Neuronal stem cell (in vitro differentiated cells): ENCODE data around the gene SSBP2.

Experiments
- DNase-seq: peaks from one replicate; pipeline ENCODE4 v3.0.0-alpha.2; 2013; ENCODE audit warnings: low spot score
- H2AFZ ChIP-seq: one replicate; pipeline ENCODE4 v1.6.1; 2013; ENCODE audit warnings: mild to moderate bottlenecking, low read length, inconsistent platforms
- H2AK5ac ChIP-seq: 2 replicates; pipeline ENCODE4 v1.6.1; 2013; ENCODE audit warnings: low read depth, mild to moderate bottlenecking, inconsistent platforms, low read length, moderate library complexity, mixed read lengths
- H2BK120ac ChIP-seq: 2 replicates; pipeline ENCODE4 v1.6.1; 2013; ENCODE audit warnings: low read depth, mild to moderate bottlenecking, inconsistent platforms, low read length, moderate library complexity, mixed read lengths
- H2BK12ac ChIP-seq: one replicate; pipeline ENCODE4 v1.6.1; 2013; ENCODE audit warnings: low read length, inconsistent platforms
- H2BK15ac ChIP-seq: 2 replicates; pipeline ENCODE4 v1.6.1; 2013; ENCODE audit warnings: mild to moderate bottlenecking, low read length, inconsistent platforms, mixed read lengths
- H2BK5ac ChIP-seq: one replicate; pipeline ENCODE4 v1.6.1; 2013; ENCODE audit warnings: inconsistent platforms, mild to moderate bottlenecking, low read length, moderate library complexity
- H3K14ac ChIP-seq: one replicate; pipeline ENCODE4 v1.6.1; 2013; ENCODE audit warnings: low read length, inconsistent platforms
- H3K18ac ChIP-seq: 2 replicates; pipeline ENCODE4 v1.6.1; 2013; ENCODE audit warnings: low read length, inconsistent platforms
- H3K23ac ChIP-seq: 2 replicates; pipeline ENCODE4 v1.6.1; 2013; ENCODE audit warnings: low read depth, mild to moderate bottlenecking, mixed read lengths, low read length, inconsistent platforms; ENCODE audit not compliant: poor library complexity
- H3K27ac ChIP-seq: replicated peaks from 3 replicates; pipeline ENCODE4 v1.5.1; 2013; ENCODE audit warnings: low read length, inconsistent platforms
- H3K27me3 ChIP-seq, 3 experiments: 2 replicates each; pipeline ENCODE4 v1.6.1; 2013; ENCODE audit warnings: low read length in 3 of 3, mild to moderate bottlenecking in 2 of 3, inconsistent platforms in 1 of 3, low read depth in 1 of 3, mixed read lengths in 1 of 3, moderate library complexity in 1 of 3; ENCODE audit not compliant: control insufficient read depth in 3 of 3, insufficient read depth in 3 of 3
- H3K36me3 ChIP-seq, 2 donors: replicated peaks in 1 of 2; 2 replicates each; pipeline ENCODE4 v1.6.1; 2013; ENCODE audit warnings: low read length in 2 of 2; ENCODE audit not compliant: control insufficient read depth in 2 of 2, insufficient read depth in 2 of 2
- H3K4ac ChIP-seq: 2 replicates; pipeline ENCODE4 v1.6.1; 2013; ENCODE audit warnings: inconsistent platforms, mild to moderate bottlenecking, low read length, moderate library complexity
- H3K4me1 ChIP-seq, 2 donors: 1 replicate in 1 of 2; 2 replicates in 1 of 2; pipeline ENCODE4 v1.6.1; 2013; ENCODE audit warnings: low read length in 2 of 2, low read depth in 1 of 2; ENCODE audit not compliant: control insufficient read depth in 2 of 2, insufficient read depth in 1 of 2
- H3K4me2 ChIP-seq: one replicate; pipeline ENCODE4 v1.6.1; 2013; ENCODE audit warnings: mild to moderate bottlenecking, low read length, inconsistent platforms; ENCODE audit not compliant: insufficient read depth, poor library complexity, severe bottlenecking
- H3K4me3 ChIP-seq, 2 donors: 2 replicates each; pipeline ENCODE4 v1.5.1; 2013; ENCODE audit warnings: low read length in 2 of 2, mild to moderate bottlenecking in 2 of 2, inconsistent platforms in 1 of 2, moderate library complexity in 1 of 2
- H3K79me1 ChIP-seq: one replicate; pipeline ENCODE4 v1.6.1; 2013; ENCODE audit warnings: low read depth, mild to moderate bottlenecking, inconsistent platforms, low read length, moderate library complexity
- H3K9ac ChIP-seq: one replicate; pipeline ENCODE4 v1.6.1; 2013; ENCODE audit warnings: mild to moderate bottlenecking, low read depth, low read length, inconsistent platforms; ENCODE audit not compliant: poor library complexity
- H3K9me3 ChIP-seq, 2 donors: replicated peaks in 1 of 2; 2 replicates each; pipeline versions ENCODE3 to v1.6.1; 2013; ENCODE audit warnings: low read length in 2 of 2, mild to moderate bottlenecking in 2 of 2, inconsistent platforms in 1 of 2, low read depth in 1 of 2, mixed read lengths in 1 of 2, moderate library complexity in 1 of 2; ENCODE audit not compliant: control insufficient read depth in 2 of 2, insufficient read depth in 1 of 2
- H4K8ac ChIP-seq: one replicate; pipeline ENCODE4 v1.6.1; 2013; ENCODE audit warnings: low read depth, mild to moderate bottlenecking, inconsistent platforms, low read length, moderate library complexity
- H4K91ac ChIP-seq: one replicate; pipeline ENCODE4 v1.6.1; 2013; ENCODE audit warnings: low read length, low read depth, mild to moderate bottlenecking, inconsistent platforms; ENCODE audit not compliant: poor library complexity
- WGBS, 2 donors: extraction: QIAGEN DNeasy Blood & Tissue Kit; methylation state at CpG; one replicate each; pipeline ENCODE4 v1.1.7; 2013; ENCODE audit warnings: missing lambda C conversion rate in 2 of 2, mixed read lengths in 1 of 2; ENCODE audit not compliant: insufficient read length in 2 of 2, insufficient replicate concordance in 1 of 2; ENCODE audit errors: extremely low coverage in 2 of 2; 5-methylcytosine and 5-hydroxymethylcytosine counted together

The SSBP2 gene

GRCh38 chr5:81389025-81389424, 361.9 kb downstream of the SSBP2 start:
- no peak overlapping the region for H4K8ac ChIP-seq
- no peak overlapping the region for H3K23ac ChIP-seq
- no peaks in the 10 kb centered on the region for H3K9me3 ChIP-seq
- peaks cover 0 to 4% (median 0%) of the 10 kb centered on the region in 3 experiments for H3K27me3 ChIP-seq
- H2BK15ac ChIP-seq: no peak overlapping the region
- no peak overlapping the region for H4K91ac ChIP-seq
- no peak overlapping the region for H3K18ac ChIP-seq
- H2BK5ac ChIP-seq: no peak overlapping the region
- H3K4me3 ChIP-seq: no peak overlapping the region
- H3K4ac ChIP-seq: no peak overlapping the region
- H2AFZ ChIP-seq: no peak overlapping the region
- H3K4me1 ChIP-seq: peaks cover 0 to 6% of the 10 kb centered on the region in 2 donors
- no peak overlapping the region for H3K14ac ChIP-seq
- H3K27ac ChIP-seq: no peak overlapping the region
- no peaks in the 10 kb centered on the region for H3K36me3 ChIP-seq
- H2BK120ac ChIP-seq: no peak overlapping the region
- DNase-seq: no peak
- H2AK5ac ChIP-seq: no peak overlapping the region
- no peaks in the 10 kb centered on the region for H3K79me1 ChIP-seq
- no peak overlapping the region for H3K9ac ChIP-seq
- H3K4me2 ChIP-seq: no peak overlapping the region
- no peak overlapping the region for H2BK12ac ChIP-seq

DNA sequence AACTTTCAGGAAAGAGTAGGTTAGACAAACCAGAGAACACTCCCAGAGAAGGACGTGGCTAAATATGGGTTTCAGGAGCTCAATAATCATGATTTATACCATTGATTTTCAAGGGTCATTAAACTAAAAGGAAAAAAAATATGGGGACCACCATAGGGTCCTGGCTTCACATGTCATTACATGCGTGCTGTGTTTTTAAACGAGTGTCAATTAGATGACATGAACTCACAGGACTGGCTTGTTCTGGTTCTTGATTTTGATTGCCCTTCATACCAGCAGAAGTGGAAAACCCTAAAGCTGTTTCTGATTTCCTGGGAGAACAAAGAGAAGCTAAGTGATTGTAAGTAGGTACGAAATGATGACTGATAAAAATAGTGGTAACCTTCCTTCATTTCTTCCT, 362.7 kb downstream of the SSBP2 start:
- no peak overlapping the region for H4K8ac ChIP-seq
- no peak overlapping the region for H2BK15ac ChIP-seq
- WGBS, 2 donors: no CpG with 5 or more reads among the region's 4 CpGs
- no peak for DNase-seq
- H4K91ac ChIP-seq: no peak overlapping the region
- H3K4ac ChIP-seq: no peak overlapping the region
- no peak overlapping the region for H3K4me2 ChIP-seq
- no peak overlapping the region for H3K27ac ChIP-seq
- H2AK5ac ChIP-seq: no peak overlapping the region
- H2BK5ac ChIP-seq: no peak overlapping the region
- no peak overlapping the region for H2BK120ac ChIP-seq
- H2BK12ac ChIP-seq: no peak overlapping the region
- no peak overlapping the region for H3K4me3 ChIP-seq
- H3K79me1 ChIP-seq: no peaks in the 10 kb centered on the region
- no peaks in the 10 kb centered on the region for H3K27me3 ChIP-seq
- no peak overlapping the region for H3K23ac ChIP-seq
- peaks cover 0 to 6% of the 10 kb centered on the region in 2 donors for H3K4me1 ChIP-seq
- H3K36me3 ChIP-seq: no peaks in the 10 kb centered on the region
- H3K18ac ChIP-seq: no peak overlapping the region
- H3K14ac ChIP-seq: no peak overlapping the region
- no peaks in the 10 kb centered on the region for H3K9me3 ChIP-seq
- no peak overlapping the region for H3K9ac ChIP-seq
- no peak overlapping the region for H2AFZ ChIP-seq

GRCh38 chr5:81383867-81384266, 367.0 kb downstream of the SSBP2 start:
- no peaks in the 10 kb centered on the region for H3K36me3 ChIP-seq
- no peak overlapping the region for H4K91ac ChIP-seq
- no peak overlapping the region for H4K8ac ChIP-seq
- H3K18ac ChIP-seq: no peak overlapping the region
- DNase-seq: no peak
- H3K9ac ChIP-seq: no peak overlapping the region
- H3K27me3 ChIP-seq: no peaks in the 10 kb centered on the region
- no peak overlapping the region for H3K4ac ChIP-seq
- H2AFZ ChIP-seq: no peak overlapping the region
- no peak overlapping the region for H2AK5ac ChIP-seq
- H2BK5ac ChIP-seq: no peak overlapping the region
- H3K4me2 ChIP-seq: no peak overlapping the region
- no peaks in the 10 kb centered on the region for H3K4me1 ChIP-seq
- H3K23ac ChIP-seq: no peak overlapping the region
- H2BK120ac ChIP-seq: no peak overlapping the region
- no peak overlapping the region for H2BK15ac ChIP-seq
- no peak overlapping the region for H3K14ac ChIP-seq
- no peak overlapping the region for H3K27ac ChIP-seq
- no peak overlapping the region for H3K4me3 ChIP-seq
- no peak overlapping the region for H2BK12ac ChIP-seq
- no peaks in the 10 kb centered on the region for H3K9me3 ChIP-seq
- H3K79me1 ChIP-seq: no peaks in the 10 kb centered on the region
- no CpG with 5 or more reads among the region's 2 CpGs for WGBS, 2 donors

- Histone ChIP-seq H3K23ac (no peak overlapping the region), H2BK5ac (no peak overlapping the region), H4K91ac (no peak overlapping the region), H3K4me2 (no peak overlapping the region), H3K4ac (no peak overlapping the region), H3K79me1 (no peaks in the 10 kb centered on the region), H3K14ac (no peak overlapping the region), H3K9me3 (no peaks in the 10 kb centered on the region), H2BK120ac (no peak overlapping the region), H3K27ac (no peak overlapping the region), H2AK5ac (no peak overlapping the region), H3K4me3 (no peak overlapping the region), H3K27me3 (peaks cover 0 to 3% (median 0%) of the 10 kb centered on the region in 3 experiments), H3K9ac (no peak overlapping the region), H2AFZ (no peak overlapping the region), H2BK12ac (no peak overlapping the region), H2BK15ac (no peak overlapping the region), H4K8ac (no peak overlapping the region), H3K4me1 (no peaks in the 10 kb centered on the region), H3K18ac (no peak overlapping the region), H3K36me3 (no peaks in the 10 kb centered on the region)
- no peak for DNase-seq
- WGBS, 2 donors: no CpG with 5 or more reads among the region's 2 CpGs
These were observed 379.5 kb downstream of the SSBP2 start for GRCh38 chr5:81371354-81371876.
